Activated T-cell treated with anti-CD3 and anti-CD28 coated beads for 1 hour (primary cell): ENCODE measurements around the gene TIGIT.
"Not testable (repeated sequence)": the region's sequence is repeated elsewhere in the genome, so short reads cannot be mapped to it uniquely, and the experiment has no call there.

Source experiments
- DNase-seq: peaks from one replicate; pipeline ENCODE4 v3.0.0-alpha.2; 2020; ENCODE audit warnings: low read depth

TIGIT gene

GRCh38 chr3:114293838-114294535 lies at the start of gene TIGIT:
Gene TIGIT (plus strand): TSS chr3:114294028. CDS start chr3:114294062, 34 bp downstream.
- DNase-seq: no peak

- DNase-seq: no peak
Measured at GRCh38 chr3:114252954-114253353, 40.9 kb upstream of the TIGIT start.

- no peak for DNase-seq
Measured at GRCh38 chr3:114253505-114253904, 40.3 kb upstream of the TIGIT start.

GRCh38 chr3:114259566-114259965 lies 34.3 kb upstream of the TIGIT start:
- no peak for DNase-seq

- DNase-seq: no peak
Measured at GRCh38 chr3:114260152-114260551, 33.7 kb upstream of the TIGIT start.

GRCh38 chr3:114270019-114270418 lies 23.8 kb upstream of the TIGIT start:
- no peak for DNase-seq

- no peak for DNase-seq
Measured at GRCh38 chr3:114272271-114272670, 21.6 kb upstream of the TIGIT start.

GRCh38 chr3:114274929-114275328 lies 18.9 kb upstream of the TIGIT start:
- no peak for DNase-seq

GRCh38 chr3:114276856-114277255 lies 17.0 kb upstream of the TIGIT start:
- not testable (repeated sequence) for DNase-seq

GRCh38 chr3:114284644-114285043 lies 9.2 kb upstream of the TIGIT start:
- DNase-seq: no peak

- DNase-seq: no peak
Measured at GRCh38 chr3:114285648-114286230, 8.1 kb upstream of the TIGIT start.

- no peak for DNase-seq
Measured at GRCh38 chr3:114286266-114286665, 7.6 kb upstream of the TIGIT start.

GRCh38 chr3:114290911-114291901 lies 2.6 kb upstream of the TIGIT start:
- peak; percentile 91 for DNase-seq

GRCh38 chr3:114294940-114295480 lies 1.2 kb downstream of the TIGIT start:
- DNase-seq: no peak

- no peak for DNase-seq
Measured at GRCh38 chr3:114295946-114296345, 2.1 kb downstream of the TIGIT start.

- DNase-seq: no peak
Measured at GRCh38 chr3:114299421-114299820, 5.6 kb downstream of the TIGIT start.

- DNase-seq: no peak
Measured at GRCh38 chr3:114299941-114300624, 6.3 kb downstream of the TIGIT start.

GRCh38 chr3:114307222-114307830 lies 13.5 kb downstream of the TIGIT start:
- no peak for DNase-seq

- DNase-seq: no peak
Measured at GRCh38 chr3:114307832-114308231, 14.0 kb downstream of the TIGIT start.

- DNase-seq: no peak
Measured at GRCh38 chr3:114308377-114308776, 14.5 kb downstream of the TIGIT start.

- peak; percentile 26 for DNase-seq
Measured at GRCh38 chr3:114308830-114309229, 15.0 kb downstream of the TIGIT start.
